NOMO-1 treated with DMSO at 0.1 percent for 48 hours (cell line): Measurements from ENCODE around the gene KIAA1586.
"Not testable (repeated sequence)": the region's sequence is repeated elsewhere in the genome, so short reads cannot be mapped to it uniquely, and the experiment has no call there.

Source experiments
- DNase-seq: peaks from one replicate; lab custom pipeline; 2025; ENCODE audit not compliant: unreplicated experiment; lab: John Stamatoyannopoulos, UW

KIAA1586 gene

GRCh38 chr6:57046332-57047256, at the start of gene KIAA1586:
Gene KIAA1586 (plus strand): TSS chr6:57046693. CDS start chr6:57046756, 63 bp downstream.
- peak; percentile 85 for DNase-seq

DNA sequence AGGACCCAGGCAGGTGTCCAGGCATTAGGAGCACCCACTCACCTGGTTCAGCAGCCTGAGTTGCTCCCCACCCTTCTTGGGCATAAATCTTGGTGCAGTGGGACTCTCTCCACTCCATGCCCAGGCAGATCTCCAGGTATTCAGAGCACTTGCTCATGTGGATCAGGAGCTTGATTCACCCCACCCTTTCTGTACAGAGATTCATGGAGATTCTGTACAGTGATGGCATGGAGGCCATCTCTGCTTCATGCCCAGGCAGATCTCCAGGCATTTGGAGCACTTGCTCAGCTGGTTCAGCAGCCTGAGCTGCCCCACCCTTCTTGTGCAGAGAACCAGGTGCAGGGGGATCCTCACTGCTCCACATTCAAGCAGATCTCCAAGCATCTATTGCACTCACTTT, 47.4 kb upstream of the KIAA1586 start:
- DNase-seq: no peak

GRCh38 chr6:56999748-57000147, 46.7 kb upstream of the KIAA1586 start:
- DNase-seq: not testable (repeated sequence)

DNA sequence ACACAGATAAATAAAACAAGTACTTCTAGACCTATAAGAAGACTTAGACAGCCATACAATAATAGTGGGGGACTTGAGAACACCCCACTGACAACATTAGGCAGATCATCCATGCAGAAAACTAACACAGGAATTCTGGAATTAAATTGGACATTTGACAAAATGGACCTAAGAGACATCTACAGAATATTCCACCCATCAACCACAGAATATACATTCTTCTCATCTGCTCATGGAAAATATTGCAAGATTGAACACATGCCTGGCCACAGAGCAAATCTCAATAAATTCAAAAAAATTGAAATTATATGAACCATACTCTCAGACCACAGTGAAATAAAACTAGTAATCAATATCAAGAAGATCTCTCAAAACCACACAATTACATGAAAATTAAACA, 44.3 kb upstream of the KIAA1586 start:
- DNase-seq: no peak

GRCh38 chr6:57004292-57004691, 42.2 kb upstream of the KIAA1586 start:
- no peak for DNase-seq

GRCh38 chr6:57006101-57006500, 40.4 kb upstream of the KIAA1586 start:
- no peak for DNase-seq

DNA sequence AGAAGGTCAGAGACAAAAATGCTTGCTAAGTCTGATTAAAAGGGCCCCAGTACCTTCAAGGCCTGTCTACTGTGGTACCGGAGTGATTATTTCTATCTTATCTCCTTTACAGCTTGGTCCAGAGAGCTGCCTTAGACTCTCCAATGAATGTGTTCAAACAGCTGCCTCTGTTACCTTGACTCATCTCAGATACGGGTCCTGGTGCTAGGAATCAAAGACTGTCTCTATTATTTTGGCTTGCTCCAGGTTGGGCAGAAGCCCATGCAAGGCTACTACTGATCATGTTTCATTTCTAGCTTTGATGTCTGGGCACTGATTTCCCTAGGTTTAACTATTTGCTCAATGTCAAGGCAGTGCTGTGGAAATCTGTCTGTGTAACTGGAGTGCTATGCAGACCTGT, 38.4 kb upstream of the KIAA1586 start:
- not testable (repeated sequence) for DNase-seq

DNA sequence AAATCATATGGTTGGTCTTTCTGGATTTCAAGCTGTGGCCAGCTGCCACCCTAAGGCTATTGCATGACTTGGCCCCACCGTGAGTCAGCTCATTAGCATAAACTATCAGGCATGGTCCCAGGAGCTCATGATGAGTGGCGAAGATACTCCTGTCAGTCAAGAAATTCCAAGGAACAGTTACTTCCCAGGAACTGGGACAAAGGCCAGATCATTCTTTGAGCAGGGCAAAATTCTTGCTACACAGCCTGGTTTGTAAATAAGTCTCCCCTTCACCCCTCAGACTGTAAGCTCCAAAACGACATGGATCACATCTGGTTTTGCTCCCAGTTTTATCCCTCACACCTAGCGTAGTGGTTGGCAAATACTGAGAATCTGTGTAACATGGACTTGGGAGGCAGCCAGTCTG, 33.0 kb upstream of the KIAA1586 start:
- DNase-seq: no peak

- no peak for DNase-seq
Measured at GRCh38 chr6:57017069-57017468, 29.4 kb upstream of the KIAA1586 start.

GRCh38 chr6:57017841-57018240, 28.7 kb upstream of the KIAA1586 start:
- DNase-seq: no peak

- DNase-seq: no peak
Measured at GRCh38 chr6:57019434-57019833, 27.1 kb upstream of the KIAA1586 start.

- peak; percentile 47 for DNase-seq
Measured at GRCh38 chr6:57021086-57021720, 25.3 kb upstream of the KIAA1586 start.

DNA sequence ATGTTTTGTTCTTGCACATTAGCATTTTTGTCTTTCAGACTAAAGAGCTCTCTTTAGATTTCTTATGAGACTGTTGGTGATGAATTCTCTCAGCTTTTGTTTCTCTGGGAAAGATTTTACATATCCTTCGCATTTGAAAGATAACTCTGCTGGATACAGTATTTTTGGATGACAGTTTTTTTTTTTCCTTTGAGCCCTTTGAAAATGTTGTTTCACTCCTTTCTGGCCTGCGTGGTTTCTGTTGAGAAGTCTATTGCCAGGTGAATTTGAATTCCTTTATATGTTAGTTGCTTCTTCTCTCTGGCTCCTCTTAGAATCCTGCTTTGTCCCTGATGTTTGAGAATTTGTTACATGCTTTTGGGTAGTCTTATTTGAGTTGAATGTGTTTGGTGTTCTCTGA, 22.2 kb upstream of the KIAA1586 start:
- no peak for DNase-seq

GRCh38 chr6:57024775-57025174, 21.7 kb upstream of the KIAA1586 start:
- DNase-seq: no peak

- DNase-seq: no peak
Measured at GRCh38 chr6:57026001-57026400, 20.5 kb upstream of the KIAA1586 start.

GRCh38 chr6:57027301-57027700, 19.2 kb upstream of the KIAA1586 start:
- no peak for DNase-seq

DNA sequence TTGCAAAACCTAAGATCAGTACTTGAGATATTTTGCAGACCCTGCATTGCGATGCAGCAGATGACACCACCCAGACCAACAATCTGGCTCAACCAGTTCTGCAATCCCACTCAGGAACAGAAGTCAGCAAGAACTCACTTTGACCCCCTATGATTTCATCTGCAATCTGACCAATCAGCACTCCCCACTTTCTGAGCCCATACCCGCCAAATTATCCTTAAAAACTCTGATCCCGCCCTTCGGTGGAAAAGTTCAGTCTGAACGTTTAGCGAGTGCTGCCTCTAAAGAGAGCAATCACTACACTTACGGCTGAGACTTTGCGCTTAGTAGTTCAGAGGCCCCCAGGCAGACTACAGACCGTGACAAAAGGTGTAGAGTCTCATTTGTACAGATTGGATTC, 17.3 kb upstream of the KIAA1586 start:
- no peak for DNase-seq

DNA sequence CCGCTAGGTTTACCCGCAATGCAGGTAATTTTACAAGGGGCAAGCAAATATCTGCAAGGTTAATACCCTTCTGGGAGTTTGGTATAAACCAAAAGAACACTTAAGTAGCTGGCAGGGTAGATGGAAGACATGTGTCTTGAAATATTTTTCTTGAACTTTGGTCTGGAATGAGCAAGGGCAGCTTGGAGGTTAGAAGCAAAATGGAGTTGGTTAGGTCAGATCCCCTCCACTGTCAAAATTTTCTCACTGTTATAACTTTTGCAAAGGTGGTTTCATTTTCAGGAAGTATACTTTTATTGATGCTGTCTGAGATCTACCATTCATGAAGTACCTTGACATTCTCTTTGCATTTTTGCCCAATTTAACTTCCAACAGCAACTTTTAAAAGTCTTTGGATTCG, 13.3 kb upstream of the KIAA1586 start:
- no peak for DNase-seq

DNA sequence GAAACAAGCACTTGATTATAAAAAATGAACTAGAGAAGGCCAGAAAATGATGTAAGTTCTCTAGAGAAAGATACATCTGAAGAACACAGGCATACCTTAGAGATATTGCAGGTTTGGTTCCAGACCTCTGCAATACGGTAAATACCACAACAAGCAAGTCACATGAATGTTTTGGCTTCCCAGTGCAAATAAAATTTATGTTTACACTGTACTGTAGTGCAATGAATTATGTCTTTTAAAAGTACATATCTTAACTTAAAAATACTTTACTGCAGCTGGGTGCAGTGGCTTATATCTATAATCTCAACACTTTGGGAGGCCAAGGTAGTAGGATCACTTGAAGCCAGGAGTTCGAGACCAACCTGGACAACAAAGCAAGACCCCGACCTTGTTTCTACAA, 10.9 kb upstream of the KIAA1586 start:
- no peak for DNase-seq

DNA sequence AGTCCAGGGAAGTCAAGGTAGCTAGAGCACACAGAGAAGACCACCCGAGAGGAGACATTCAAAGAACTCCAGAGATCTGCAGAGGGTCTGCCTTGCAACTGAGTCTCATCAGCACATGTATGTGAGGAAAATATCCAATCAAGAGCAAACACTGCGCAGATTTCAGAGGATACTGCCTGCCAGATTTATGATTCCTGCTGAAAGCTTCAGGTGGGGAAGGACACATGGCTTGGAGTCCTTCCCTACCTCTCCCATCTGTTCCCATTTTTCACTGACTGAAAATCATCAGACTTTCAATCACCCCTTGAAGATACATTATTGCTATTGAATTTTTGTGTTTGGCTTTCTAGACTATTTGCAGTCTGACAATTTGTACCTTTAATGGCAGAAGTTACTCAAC, 7.6 kb upstream of the KIAA1586 start:
- no peak for DNase-seq

DNA sequence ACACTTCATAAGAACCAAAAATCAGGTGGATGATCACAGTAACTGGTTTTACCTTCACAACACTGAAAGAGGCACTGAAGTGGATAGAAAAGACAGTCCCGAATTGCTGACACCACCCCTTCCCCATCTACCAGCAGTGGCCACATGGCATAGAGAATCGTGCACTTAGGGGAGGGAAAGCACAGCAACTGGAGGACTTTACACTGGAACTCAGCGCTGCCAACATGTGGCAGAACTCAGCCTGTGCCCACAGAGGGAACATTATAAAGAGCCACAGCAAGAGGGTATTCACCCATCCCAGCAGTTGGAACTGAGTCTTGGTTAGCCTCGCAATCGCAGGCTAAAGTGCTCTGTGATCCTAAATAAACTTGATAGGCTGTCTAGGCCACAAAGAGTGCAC, 6.5 kb upstream of the KIAA1586 start:
- no peak for DNase-seq

- DNase-seq: not testable (repeated sequence)
Measured at GRCh38 chr6:57044061-57044460, 2.4 kb upstream of the KIAA1586 start.
